Fibroblast of lung (primary cell): Measurements from ENCODE around the gene MFAP4.

Experiments
- EZH2 ChIP-seq: IDR thresholded peaks from 2 replicates; pipeline ENCODE4 v1.5.1; 2012; ENCODE audit warnings: low read length, control low read depth, mild to moderate bottlenecking; ENCODE audit errors: missing control alignments
- TF ChIP-seq, protein P1 (sequence below), 2 donors: IDR thresholded peaks in 1 of 2; conservative IDR thresholded peaks in 1 of 2; 1 replicate in 1 of 2; 2 replicates in 1 of 2; pipeline ENCODE4 v1.5.1; 2011 to 2012; ENCODE audit warnings: low read length in 2 of 2, control low read depth in 1 of 2, inconsistent platforms in 1 of 2, low read depth in 1 of 2, mild to moderate bottlenecking in 1 of 2

DNA sequence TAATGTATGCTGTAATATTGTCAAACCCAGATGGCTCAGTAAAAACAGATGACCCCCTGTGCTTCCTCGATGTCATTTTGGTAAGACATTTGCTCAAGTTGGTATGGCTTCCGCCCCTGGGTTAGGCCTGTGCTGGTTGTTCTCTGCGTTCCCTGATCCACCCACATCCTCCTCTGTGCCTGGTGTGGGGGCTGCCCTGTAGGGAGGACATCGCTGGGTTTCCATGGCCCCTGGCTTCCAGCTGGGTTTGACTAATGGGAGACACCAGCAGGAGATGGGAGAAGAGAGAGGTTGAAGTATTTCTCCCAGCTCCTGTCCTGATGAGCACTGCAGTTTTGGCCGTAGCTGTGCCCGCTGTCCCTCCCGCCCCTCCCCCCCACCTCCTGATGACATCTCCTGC lies 4.4 kb upstream of the MFAP4 start:
- TF ChIP-seq, protein P1, sequence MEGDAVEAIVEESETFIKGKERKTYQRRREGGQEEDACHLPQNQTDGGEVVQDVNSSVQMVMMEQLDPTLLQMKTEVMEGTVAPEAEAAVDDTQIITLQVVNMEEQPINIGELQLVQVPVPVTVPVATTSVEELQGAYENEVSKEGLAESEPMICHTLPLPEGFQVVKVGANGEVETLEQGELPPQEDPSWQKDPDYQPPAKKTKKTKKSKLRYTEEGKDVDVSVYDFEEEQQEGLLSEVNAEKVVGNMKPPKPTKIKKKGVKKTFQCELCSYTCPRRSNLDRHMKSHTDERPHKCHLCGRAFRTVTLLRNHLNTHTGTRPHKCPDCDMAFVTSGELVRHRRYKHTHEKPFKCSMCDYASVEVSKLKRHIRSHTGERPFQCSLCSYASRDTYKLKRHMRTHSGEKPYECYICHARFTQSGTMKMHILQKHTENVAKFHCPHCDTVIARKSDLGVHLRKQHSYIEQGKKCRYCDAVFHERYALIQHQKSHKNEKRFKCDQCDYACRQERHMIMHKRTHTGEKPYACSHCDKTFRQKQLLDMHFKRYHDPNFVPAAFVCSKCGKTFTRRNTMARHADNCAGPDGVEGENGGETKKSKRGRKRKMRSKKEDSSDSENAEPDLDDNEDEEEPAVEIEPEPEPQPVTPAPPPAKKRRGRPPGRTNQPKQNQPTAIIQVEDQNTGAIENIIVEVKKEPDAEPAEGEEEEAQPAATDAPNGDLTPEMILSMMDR (conservative IDR thresholded peaks at IDR 0.05 in 1 of 2, IDR thresholded peaks at IDR 0.05 in 1 of 2; ENCODE audit: low read depth in 1 of 2, low read length in 2 of 2) = no peak
- TF ChIP-seq EZH2 = no peak
